ENCODE measurements around the gene GJB1. TPM values are rescaled to one million over a fixed set of nuclear protein-coding genes. Genes with fewer than 3 reads are reported as not detected.

The GJB1 gene
- not detected in 2 replicates for total RNA-seq
- not detected for total RNA-seq (2013)
- not detected in 2 replicates for polyA plus RNA-seq
- not detected in 2 replicates for polyA minus RNA-seq

GRCh38 chrX:71222929-71223328, at the start of gene GJB1:
GJB1 (plus strand) TSS chrX:71223224; CDS start chrX:71223708, 484 bp downstream.
- H3K27me3 ChIP-seq (replicated peaks in 1 of 4; ENCODE audit: control extremely low read depth in 1 of 4, control insufficient read depth in 3 of 4, insufficient read depth in 4 of 4, low read length in 3 of 4): no peaks in the 10 kb centered on the region
- no peaks in the 10 kb centered on the region for H4K20me1 ChIP-seq (ENCODE audit: control insufficient read depth, insufficient read depth, low read length, poor library complexity, severe bottlenecking)
- no peak within 1 kb of the TSS for H2AFZ ChIP-seq (ENCODE audit: insufficient read depth, low read depth, low read length, poor library complexity, severe bottlenecking)
- POLR2A ChIA-PET: no interaction called here
- no peaks in the 10 kb centered on the region for H3K9me3 ChIP-seq (ENCODE audit: control extremely low read depth in 1 of 3, control insufficient read depth in 2 of 3, insufficient read depth in 1 of 3, low read length in 2 of 3)
- no peaks in the 10 kb centered on the region for H3K9me3 Mint-ChIP-seq (ENCODE audit: insufficient read depth)
- CTCF ChIA-PET: no interaction called here
- DNase-seq (no peak), ATAC-seq (ENCODE audit: low read depth) (no peak)
- no peak within 1 kb of the TSS for H3K27ac ChIP-seq (ENCODE audit: low read length in 2 of 2)
- H3K4me1 Mint-ChIP-seq: no peaks in the 10 kb centered on the region
- H3K9ac ChIP-seq (ENCODE audit: low read length): no peak within 1 kb of the TSS
- no peaks in the 10 kb centered on the region for H3K36me3 ChIP-seq (replicated peaks in 1 of 2; ENCODE audit: control extremely low read depth in 1 of 2, control insufficient read depth in 1 of 2, extremely low read depth in 1 of 2, insufficient read depth in 2 of 2, low read length in 1 of 2)
- intact Hi-C loops (cut with micrococcal nuclease): no loop called here
- H3K27me3 Mint-ChIP-seq: no peaks in the 10 kb centered on the region
- no peaks in the 10 kb centered on the region for H3K4me1 ChIP-seq (ENCODE audit: control insufficient read depth in 2 of 2, insufficient read depth in 2 of 2, low read length in 2 of 2)
- H3K4me3 ChIP-seq (ENCODE audit: control extremely low read depth in 1 of 5, extremely low read depth in 1 of 5, insufficient read depth in 1 of 5, low read depth in 2 of 5, low read length in 4 of 5): no peak within 1 kb of the TSS
- no peaks in the 10 kb centered on the region for H3K79me2 ChIP-seq (ENCODE audit: control insufficient read depth, insufficient read depth, low read length)
- TF ChIP-seq EZH2 (IDR thresholded peaks at IDR 0.05; ENCODE audit: borderline replicate concordance, insufficient read depth, low read depth, low read length, poor library complexity, severe bottlenecking) (no peak), CTCF (IDR thresholded peaks at IDR 0.05) (no peak)
- no peak within 1 kb of the TSS for H3K4me2 ChIP-seq (replicated peaks; ENCODE audit: low read depth, low read length, poor library complexity, severe bottlenecking)
- WGBS (ENCODE audit: insufficient coverage): no CpG with 5 or more reads among the region's 18 CpGs
- no peak within 1 kb of the TSS for H3K27ac Mint-ChIP-seq
- H3K4me3 Mint-ChIP-seq: no peak within 1 kb of the TSS

GRCh38 chrX:71173440-71173839, 49.6 kb upstream of the GJB1 start:
- no peak overlapping the region for H2AFZ ChIP-seq (ENCODE audit: insufficient read depth, low read depth, low read length, poor library complexity, severe bottlenecking)
- Mint-ChIP-seq H3K4me1 (peaks cover 6% of the 10 kb centered on the region), H3K27me3 (no peaks in the 10 kb centered on the region), H3K9me3 (ENCODE audit: insufficient read depth) (no peaks in the 10 kb centered on the region), H3K27ac (no peak overlapping the region), H3K4me3 (no peak overlapping the region)
- no peak for TF ChIP-seq EZH2 (IDR thresholded peaks at IDR 0.05; ENCODE audit: borderline replicate concordance, insufficient read depth, low read depth, low read length, poor library complexity, severe bottlenecking)
- TF ChIP-seq CTCF (IDR thresholded peaks at IDR 0.05): no peak
- no peaks in the 10 kb centered on the region for H3K27me3 ChIP-seq (replicated peaks in 1 of 4; ENCODE audit: control extremely low read depth in 1 of 4, control insufficient read depth in 3 of 4, insufficient read depth in 4 of 4, low read length in 3 of 4)
- no peak overlapping the region for H3K9ac ChIP-seq (ENCODE audit: low read length)
- H3K4me3 ChIP-seq (ENCODE audit: control extremely low read depth in 1 of 5, extremely low read depth in 1 of 5, insufficient read depth in 1 of 5, low read depth in 2 of 5, low read length in 4 of 5): no peak overlapping the region
- peaks cover 22% of the 10 kb centered on the region for H3K79me2 ChIP-seq (ENCODE audit: control insufficient read depth, insufficient read depth, low read length)
- no peak overlapping the region for H3K27ac ChIP-seq (ENCODE audit: low read length in 2 of 2)
- H4K20me1 ChIP-seq (ENCODE audit: control insufficient read depth, insufficient read depth, low read length, poor library complexity, severe bottlenecking): peaks cover under 1% of the 10 kb centered on the region
- peaks cover 1 to 17% of the 10 kb centered on the region in 2 experiments for H3K36me3 ChIP-seq (replicated peaks in 1 of 2; ENCODE audit: control extremely low read depth in 1 of 2, control insufficient read depth in 1 of 2, extremely low read depth in 1 of 2, insufficient read depth in 2 of 2, low read length in 1 of 2)
- no peak overlapping the region for H3K4me2 ChIP-seq (replicated peaks; ENCODE audit: low read depth, low read length, poor library complexity, severe bottlenecking)
- intact Hi-C loops (cut with micrococcal nuclease): no loop called here
- DNase-seq (no peak), ATAC-seq (ENCODE audit: low read depth) (no peak)
- no CpG with 5 or more reads among the region's 2 CpGs for WGBS (ENCODE audit: insufficient coverage)
- no peaks in the 10 kb centered on the region for H3K9me3 ChIP-seq (ENCODE audit: control extremely low read depth in 1 of 3, control insufficient read depth in 2 of 3, insufficient read depth in 1 of 3, low read length in 2 of 3)
- CTCF ChIA-PET: interaction anchor here (0.7 to 1.8 kb wide), 3 partner anchors 9 to 202 kb away, joined by 3 read pairs; no protein-coding TSS in a partner anchor
- no peaks in the 10 kb centered on the region for H3K4me1 ChIP-seq (ENCODE audit: control insufficient read depth in 2 of 2, insufficient read depth in 2 of 2, low read length in 2 of 2)
- POLR2A ChIA-PET: no interaction called here
